Measurements from ENCODE around the gene VKORC1L1.
"Not testable (repeated sequence)": the region's sequence is repeated elsewhere in the genome, so short reads cannot be mapped to it uniquely, and the experiment has no call there.

Gene VKORC1L1

DNA sequence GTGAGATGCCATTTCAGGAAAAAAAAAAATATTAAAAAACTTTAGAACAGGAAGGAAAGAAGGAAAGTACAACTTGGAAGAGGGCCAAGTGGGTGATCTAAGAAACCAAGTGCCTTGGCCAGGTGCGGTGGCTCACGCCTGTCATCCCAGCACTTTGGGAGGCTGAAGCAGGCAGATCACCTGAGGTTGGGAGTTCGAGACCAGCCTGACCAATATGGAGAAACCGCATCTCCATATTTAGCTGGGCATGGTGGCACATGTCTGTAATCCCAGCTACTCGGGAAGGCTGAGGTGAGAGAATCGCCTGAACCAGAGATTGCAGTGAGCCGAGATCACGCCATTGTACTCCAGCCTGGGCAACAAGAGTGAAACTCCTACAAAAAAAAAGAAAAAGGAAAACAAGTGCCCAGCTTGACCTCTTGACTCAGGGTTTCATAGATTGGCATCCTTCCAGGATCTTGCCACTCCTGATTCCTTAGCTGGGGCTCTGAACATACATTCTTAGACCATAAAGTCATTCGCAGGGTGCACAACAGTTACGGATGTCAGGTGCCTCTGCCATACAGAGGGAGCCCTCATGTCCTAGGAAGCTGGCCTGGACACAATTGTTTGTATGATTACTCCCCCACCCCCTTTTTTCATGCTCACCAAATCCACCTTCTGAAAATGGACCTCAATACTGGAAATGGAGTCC, 111.2 kb downstream of the VKORC1L1 start:
- DNase-seq (ENCODE audit: low read depth) = no peak
- TF ChIP-seq, protein P1, sequence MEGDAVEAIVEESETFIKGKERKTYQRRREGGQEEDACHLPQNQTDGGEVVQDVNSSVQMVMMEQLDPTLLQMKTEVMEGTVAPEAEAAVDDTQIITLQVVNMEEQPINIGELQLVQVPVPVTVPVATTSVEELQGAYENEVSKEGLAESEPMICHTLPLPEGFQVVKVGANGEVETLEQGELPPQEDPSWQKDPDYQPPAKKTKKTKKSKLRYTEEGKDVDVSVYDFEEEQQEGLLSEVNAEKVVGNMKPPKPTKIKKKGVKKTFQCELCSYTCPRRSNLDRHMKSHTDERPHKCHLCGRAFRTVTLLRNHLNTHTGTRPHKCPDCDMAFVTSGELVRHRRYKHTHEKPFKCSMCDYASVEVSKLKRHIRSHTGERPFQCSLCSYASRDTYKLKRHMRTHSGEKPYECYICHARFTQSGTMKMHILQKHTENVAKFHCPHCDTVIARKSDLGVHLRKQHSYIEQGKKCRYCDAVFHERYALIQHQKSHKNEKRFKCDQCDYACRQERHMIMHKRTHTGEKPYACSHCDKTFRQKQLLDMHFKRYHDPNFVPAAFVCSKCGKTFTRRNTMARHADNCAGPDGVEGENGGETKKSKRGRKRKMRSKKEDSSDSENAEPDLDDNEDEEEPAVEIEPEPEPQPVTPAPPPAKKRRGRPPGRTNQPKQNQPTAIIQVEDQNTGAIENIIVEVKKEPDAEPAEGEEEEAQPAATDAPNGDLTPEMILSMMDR (conservative IDR thresholded peaks at IDR 0.05; ENCODE audit: low read length) = no peak
- no peak overlapping the region for H3K4me3 ChIP-seq (ENCODE audit: low read length)

DNA sequence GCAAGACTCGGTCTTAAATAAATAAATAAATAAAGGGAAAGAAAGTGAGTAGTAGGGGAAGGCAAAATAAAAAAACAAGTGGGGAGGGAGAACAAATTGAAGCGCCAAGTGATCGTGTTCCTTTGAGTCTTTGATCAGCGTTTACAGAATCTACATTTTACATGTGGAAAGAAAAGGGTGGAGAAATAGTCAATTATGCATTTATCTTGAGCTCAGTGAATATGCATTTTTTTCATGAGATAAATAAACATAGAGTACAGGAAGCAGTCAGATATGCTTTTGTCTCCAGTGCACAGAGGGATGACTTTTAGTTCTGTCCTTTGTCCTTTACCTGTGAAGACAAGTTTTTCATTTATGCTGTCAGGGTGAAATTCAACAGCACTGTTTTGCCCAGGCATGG, 115.2 kb downstream of the VKORC1L1 start:
- H3K4me3 ChIP-seq (ENCODE audit: low read length) = no peak overlapping the region
- TF ChIP-seq, protein P1 (conservative IDR thresholded peaks at IDR 0.05; ENCODE audit: low read length) = no peak
- no peak for DNase-seq (ENCODE audit: low read depth)

DNA sequence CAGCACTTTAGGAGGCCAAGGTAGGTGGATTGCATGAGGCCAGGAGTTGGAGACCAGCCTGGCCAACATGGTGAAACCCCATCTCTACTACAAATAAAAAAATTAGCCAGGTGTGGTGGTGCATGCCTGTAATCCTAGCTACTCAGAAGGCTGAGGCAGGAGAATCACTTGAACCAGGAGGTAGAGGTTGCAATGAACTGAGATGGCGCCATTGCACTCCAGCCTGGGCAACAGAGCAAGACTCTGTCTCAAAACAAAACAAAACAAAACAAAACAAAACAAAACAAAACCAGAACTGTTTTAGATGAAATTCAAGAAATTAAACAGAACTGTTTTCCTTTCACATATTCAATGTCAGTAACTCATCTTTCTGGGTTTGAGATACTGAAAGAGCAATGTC, 115.6 kb downstream of the VKORC1L1 start:
- DNase-seq (ENCODE audit: low read depth) = not testable (repeated sequence)

DNA sequence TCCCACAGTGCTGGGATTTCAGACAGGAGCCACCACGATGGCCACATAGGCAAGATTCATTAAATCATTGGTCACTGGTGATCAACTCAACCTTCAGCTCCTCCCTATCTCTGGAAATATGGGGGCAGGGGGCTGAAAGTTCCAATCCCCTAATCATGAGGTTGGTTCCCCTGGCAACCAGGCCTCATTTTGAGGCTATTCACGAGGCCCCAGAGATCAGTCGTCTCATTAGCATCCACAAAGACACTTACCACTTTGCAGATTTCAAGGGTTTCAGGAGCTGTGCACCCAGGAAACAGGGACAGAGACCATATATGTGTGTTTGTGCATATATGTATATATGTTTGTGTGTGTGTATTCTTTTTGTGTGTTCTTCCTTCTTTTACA, 116.8 kb downstream of the VKORC1L1 start:
- TF ChIP-seq, protein P1 (conservative IDR thresholded peaks at IDR 0.05; ENCODE audit: low read length) = no peak

More for the DNA sequence above, 115.6 kb downstream of the VKORC1L1 start:
- H3K4me3 ChIP-seq (ENCODE audit: low read length) = not testable (repeated sequence)

DNA sequence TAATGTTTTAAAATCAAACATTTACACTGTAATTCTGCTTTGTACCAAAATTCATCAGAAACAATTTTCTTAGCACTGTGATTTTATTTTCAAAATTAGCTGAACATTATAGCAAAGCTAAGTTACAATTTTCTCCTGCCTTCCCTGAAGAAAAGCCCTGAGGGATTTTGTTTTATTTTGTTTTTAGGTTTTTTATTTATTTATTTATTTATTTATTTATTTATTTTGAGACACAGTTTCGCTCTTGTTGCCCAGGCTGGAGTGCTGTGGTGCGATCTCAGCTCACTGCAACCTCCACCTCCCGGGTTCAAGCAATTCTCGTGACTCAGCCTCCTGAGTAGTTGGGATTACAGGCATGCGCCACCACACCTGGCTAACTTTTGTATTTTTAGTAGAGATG, 119.0 kb downstream of the VKORC1L1 start:
- H3K4me3 ChIP-seq (ENCODE audit: low read length); DNase-seq (ENCODE audit: low read depth): not testable (repeated sequence)

More for the DNA sequence above, 116.8 kb downstream of the VKORC1L1 start:
- DNase-seq (ENCODE audit: low read depth) = no peak
- H3K4me3 ChIP-seq (ENCODE audit: low read length) = no peak overlapping the region

DNA sequence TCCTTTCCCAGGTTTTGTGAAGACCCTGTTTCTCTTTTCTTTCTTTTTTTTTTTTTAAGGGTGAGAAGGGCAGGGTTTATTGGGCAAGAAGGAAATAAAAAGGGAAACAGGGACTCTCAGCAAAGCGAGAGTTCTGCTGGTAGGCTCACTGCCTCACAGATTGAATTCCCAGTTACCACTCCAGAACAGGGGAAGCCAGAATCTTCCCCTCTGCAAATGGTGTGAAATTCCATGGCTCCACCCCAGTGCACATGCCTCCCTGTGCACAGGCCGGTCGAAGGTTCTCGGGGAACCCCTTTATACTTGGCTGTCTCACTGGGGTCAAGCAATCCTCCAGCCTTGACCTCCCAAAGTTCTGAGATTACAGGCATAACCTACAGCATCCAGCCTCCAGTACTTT, 119.7 kb downstream of the VKORC1L1 start:
- no peak for DNase-seq (ENCODE audit: low read depth)
- TF ChIP-seq, protein P1 (conservative IDR thresholded peaks at IDR 0.05; ENCODE audit: low read length) = no peak
- no peak overlapping the region for H3K4me3 ChIP-seq (ENCODE audit: low read length)

DNA sequence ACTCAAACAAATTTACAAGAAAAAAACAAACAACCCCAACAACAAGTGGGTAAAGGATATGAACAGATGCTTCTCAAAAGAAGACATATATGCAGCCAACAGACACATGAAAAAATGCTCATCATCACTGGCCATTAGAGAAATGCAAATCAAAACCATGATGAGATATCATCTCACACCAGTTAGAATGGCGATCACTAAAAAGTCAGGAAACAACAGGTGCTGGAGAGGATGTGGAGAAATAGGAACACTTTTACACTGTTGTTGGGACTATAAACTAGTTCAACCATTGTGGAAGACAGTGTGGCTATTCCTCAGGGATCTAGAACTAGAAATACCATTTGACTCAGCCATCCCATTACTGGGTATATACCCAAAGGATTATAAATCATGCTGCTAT, 122.1 kb downstream of the VKORC1L1 start:
- H3K4me3 ChIP-seq (ENCODE audit: low read length); DNase-seq (ENCODE audit: low read depth): not testable (repeated sequence)

DNA sequence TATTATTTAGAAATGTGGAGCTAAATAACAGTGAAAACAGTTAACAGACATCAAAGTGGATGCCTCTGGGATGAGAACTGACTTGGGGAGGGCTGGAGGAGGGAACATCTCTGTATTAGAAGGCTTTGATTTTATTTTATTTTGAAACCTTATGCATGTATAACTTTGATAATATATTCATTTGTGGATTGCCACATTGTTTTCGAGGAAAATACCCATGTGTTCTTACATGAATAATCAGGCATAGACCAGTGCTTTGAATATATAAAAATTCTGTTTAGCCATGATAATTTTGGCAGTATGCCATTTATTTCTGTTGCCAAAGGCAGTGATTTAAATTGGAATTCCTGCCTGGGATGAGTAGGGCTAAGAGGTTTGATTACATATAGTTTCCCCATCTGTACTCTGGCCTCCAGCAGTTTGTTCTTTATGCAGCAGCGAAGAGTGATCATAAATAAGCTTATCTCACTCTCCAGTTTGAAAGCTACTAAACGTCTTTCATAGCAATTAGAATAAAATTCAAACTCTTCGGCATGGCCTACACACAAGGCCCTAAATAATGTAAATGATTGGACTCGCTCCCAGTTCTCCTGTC, 128.0 kb downstream of the VKORC1L1 start:
- not testable (repeated sequence) for DNase-seq (ENCODE audit: low read depth); H3K4me3 ChIP-seq (ENCODE audit: low read length)

DNA sequence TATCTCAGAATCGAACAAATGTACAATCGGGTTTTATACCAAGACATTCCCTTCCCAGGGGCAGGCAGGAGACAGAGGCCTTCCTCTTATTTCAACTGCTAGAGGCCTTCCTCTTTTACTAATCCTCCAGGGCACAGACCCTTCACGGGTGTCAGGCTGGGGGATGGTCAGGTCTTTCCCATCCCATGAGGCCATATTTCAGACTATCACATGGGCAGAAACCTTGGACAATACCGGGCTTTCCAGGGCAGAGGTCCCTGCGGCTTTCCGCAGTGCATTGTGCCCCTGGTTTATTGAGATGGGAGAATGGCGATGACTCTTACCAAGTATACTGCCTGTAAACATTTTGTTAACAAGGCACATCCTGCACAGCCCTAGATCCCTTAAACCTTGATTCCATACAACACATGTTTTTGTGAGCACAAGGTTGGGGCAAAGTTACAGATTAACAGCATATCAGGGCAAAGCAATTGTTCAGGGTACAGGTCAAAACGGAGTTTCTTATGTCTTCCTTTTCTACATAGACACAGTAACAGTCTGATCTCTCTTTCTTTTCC, 132.3 kb downstream of the VKORC1L1 start:
- H3K4me3 ChIP-seq (ENCODE audit: low read length); DNase-seq (ENCODE audit: low read depth): not testable (repeated sequence)

DNA sequence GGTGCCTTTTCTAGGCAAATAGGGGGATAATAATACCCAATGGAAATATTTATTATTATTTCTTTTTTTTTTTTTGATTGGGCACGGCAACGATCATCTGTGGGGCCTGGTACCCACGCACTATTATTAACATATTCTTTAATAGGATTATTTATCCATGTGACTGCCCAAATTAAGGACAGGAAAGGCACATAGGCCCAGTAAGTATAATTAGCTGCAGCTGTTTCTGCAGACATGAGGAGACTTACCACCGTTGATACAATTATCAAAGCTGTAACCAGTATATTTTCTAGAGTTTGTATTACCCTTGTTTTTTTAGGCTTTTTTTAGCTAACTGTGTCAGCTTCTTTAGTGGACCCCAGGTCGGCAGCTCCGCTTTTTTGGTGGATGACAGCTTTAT, 134.4 kb downstream of the VKORC1L1 start:
- TF ChIP-seq, protein P1 (conservative IDR thresholded peaks at IDR 0.05; ENCODE audit: low read length) = no peak
- DNase-seq (ENCODE audit: low read depth) = no peak
- H3K4me3 ChIP-seq (ENCODE audit: low read length) = no peak overlapping the region
